ENCODE results near the gene KRTAP10-12.
"Not testable (repeated sequence)": the region's sequence is repeated elsewhere in the genome, so short reads cannot be mapped to it uniquely, and the experiment has no call there.

DNA sequence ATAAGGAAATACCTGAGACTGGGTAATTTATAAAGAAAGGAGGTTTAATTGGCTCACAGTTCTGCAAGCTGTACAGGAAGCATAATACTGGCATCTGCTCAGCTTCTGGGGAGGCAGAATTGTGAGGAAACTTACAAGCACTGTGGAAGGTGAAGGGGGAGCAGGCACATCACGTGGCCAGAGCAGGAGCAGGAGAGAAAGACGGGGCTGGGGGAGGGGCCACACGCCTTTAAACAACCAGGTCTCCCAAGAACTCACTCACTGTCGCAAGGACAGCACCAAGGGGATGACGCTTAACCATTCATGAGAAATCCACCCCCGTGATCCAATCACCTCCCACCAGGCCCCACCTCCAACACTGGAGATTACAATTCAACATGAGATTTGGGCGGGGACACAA is 35.4 kb upstream of the KRTAP10-12 start:
- TF ChIP-seq, protein P1, sequence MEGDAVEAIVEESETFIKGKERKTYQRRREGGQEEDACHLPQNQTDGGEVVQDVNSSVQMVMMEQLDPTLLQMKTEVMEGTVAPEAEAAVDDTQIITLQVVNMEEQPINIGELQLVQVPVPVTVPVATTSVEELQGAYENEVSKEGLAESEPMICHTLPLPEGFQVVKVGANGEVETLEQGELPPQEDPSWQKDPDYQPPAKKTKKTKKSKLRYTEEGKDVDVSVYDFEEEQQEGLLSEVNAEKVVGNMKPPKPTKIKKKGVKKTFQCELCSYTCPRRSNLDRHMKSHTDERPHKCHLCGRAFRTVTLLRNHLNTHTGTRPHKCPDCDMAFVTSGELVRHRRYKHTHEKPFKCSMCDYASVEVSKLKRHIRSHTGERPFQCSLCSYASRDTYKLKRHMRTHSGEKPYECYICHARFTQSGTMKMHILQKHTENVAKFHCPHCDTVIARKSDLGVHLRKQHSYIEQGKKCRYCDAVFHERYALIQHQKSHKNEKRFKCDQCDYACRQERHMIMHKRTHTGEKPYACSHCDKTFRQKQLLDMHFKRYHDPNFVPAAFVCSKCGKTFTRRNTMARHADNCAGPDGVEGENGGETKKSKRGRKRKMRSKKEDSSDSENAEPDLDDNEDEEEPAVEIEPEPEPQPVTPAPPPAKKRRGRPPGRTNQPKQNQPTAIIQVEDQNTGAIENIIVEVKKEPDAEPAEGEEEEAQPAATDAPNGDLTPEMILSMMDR (IDR thresholded peaks at IDR 0.05; ENCODE audit: low read length): not testable (repeated sequence)
- not testable (repeated sequence) for TF ChIP-seq EZH2phosphoT487 (IDR thresholded peaks at IDR 0.05; ENCODE audit: low read length); EZH2 (optimal IDR thresholded peaks at IDR 0.05; ENCODE audit: low read depth, low read length)
